BJ (cell line): ENCODE results near the gene YPEL4. TPM values are rescaled to one million over a fixed set of nuclear protein-coding genes. Genes with fewer than 3 reads are reported as not detected.
A peak's percentile ranks its signal among the peaks of the same experiment; 100 is the strongest.
"Not testable (repeated sequence)": the region's sequence is repeated elsewhere in the genome, so short reads cannot be mapped to it uniquely, and the experiment has no call there.

ENCODE experiments used
- CTCF ChIA-PET: fragments of 350-600 bp; formaldehyde crosslinking; extraction: SDS; loops from one replicate; lab custom pipeline; 2021; ENCODE audit warnings: antibody characterized with exemption, inconsistent platforms; lab: Yijun Ruan, JAX
- POLR2A ChIA-PET: fragments of 300-600 bp; sonication (Branson Sonifier 250); formaldehyde crosslinking; extraction: SDS; loops from one replicate; lab custom pipeline; 2021; ENCODE audit warnings: antibody characterized with exemption; lab: Charles Lee
- DNase-seq: peaks from one replicate; pipeline ENCODE4 v3.0.0-alpha.2; 2011; ENCODE audit warnings: low read depth
- H3K27me3 ChIP-seq: 2 replicates; pipeline ENCODE4 v1.6.0; 2011; ENCODE audit warnings: low read length; ENCODE audit not compliant: control insufficient read depth, insufficient read depth
- H3K36me3 ChIP-seq: 2 replicates; pipeline ENCODE4 v1.5.1; 2011; ENCODE audit warnings: low read length; ENCODE audit not compliant: control insufficient read depth, insufficient read depth
- H3K4me3 ChIP-seq: 2 replicates; pipeline ENCODE4 v1.5.1; 2011; ENCODE audit warnings: low read depth, mild to moderate bottlenecking, control low read depth, low read length
- CTCF ChIP-seq: IDR thresholded peaks from 2 replicates; pipeline ENCODE4 v1.5.1; 2011; ENCODE audit warnings: low read depth, mild to moderate bottlenecking, control low read depth, inconsistent platforms, low read length, moderate library complexity; ENCODE audit not compliant: insufficient read depth
- polyA minus RNA-seq: library from RNA; depleted of rRNA, polyadenylated mRNA; stranded (reverse); fragments of >200 nt; gene quantifications from 2 replicates; pipeline ENCODE4 v1.2.3, GENCODE V29; 2011; rRNA and poly(A)+ RNA removed
- polyA plus RNA-seq: library from polyadenylated mRNA; depleted of rRNA; stranded (reverse); fragments of >200 nt; gene quantifications from 2 replicates; pipeline ENCODE4 v1.2.3, GENCODE V29; 2011; rRNA removed

The YPEL4 gene, protein sequence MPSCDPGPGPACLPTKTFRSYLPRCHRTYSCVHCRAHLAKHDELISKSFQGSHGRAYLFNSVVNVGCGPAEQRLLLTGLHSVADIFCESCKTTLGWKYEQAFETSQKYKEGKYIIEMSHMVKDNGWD
- 0.26 TPM in 2 replicates for polyA plus RNA-seq
- polyA minus RNA-seq: 0.28 and 0.31 TPM in 2 replicates

DNA sequence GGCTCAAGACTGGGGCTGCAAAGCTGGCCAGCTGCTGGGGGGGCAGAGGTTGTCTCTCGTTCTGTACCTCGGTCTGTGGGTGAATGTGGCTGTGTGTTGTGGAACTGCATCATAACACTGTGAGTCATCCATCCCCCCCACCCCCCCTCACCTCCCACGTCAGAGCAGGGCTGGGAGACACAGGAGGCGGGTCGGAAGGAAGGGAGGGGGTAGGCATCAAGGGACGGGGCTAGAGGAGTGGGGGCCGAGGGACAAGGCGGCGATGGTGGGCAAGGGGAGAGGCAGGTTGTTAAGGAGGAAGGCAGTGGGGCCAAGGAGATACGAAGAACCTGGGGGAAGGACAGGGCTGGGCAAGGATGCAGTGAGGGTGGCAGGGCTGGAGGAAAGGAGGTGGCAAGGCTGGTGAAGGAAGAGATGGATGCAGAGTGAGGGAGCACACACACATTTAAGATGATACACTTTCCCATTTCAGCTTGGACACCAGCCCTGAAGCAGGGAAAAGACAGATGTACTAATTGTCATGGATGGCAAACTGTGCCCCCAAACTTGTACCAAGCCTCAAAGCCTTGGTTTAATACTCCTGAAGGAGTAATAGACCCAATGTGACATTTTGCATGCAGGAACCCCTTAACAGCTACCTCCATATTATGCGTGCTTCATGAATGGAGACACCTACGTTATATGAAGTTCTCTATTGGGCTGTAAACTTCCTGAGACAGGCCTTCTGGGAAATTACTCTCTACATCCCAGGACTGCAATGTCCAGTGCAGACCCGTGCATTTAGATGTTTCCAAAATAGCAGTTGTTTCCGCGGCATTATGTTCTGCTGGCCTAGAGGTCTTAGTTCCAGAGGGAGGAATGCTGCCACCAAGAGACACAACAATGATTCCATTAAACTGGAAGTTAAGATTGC lies at the start of gene YPEL4:
YPEL4 (minus strand) TSS at position 87 of the 913 bp plus-strand sequence. CDS start 2,805 bp downstream, outside the sequence.
- TF ChIP-seq CTCF: no peak
- ChIA-PET CTCF (interaction anchor here (2.1 to 2.8 kb wide), 2 partner anchors 82 to 157 kb away, joined by 9 to 12 read pairs; partner anchors contain the start of gene UBE2L6), POLR2A (interaction anchor here (0.6 kb wide), 1 partner anchor 315 kb away, joined by 3 read pairs; the partner anchor contains the start of gene SSRP1)
- peak within 1 kb of the TSS; percentile 41 for H3K4me3 ChIP-seq
- DNase-seq: no peak
- H3K36me3 ChIP-seq: no peaks in the 10 kb centered on the region
- H3K27me3 ChIP-seq: no peaks in the 10 kb centered on the region; the same call in 1 of the 2 replicates

DNA sequence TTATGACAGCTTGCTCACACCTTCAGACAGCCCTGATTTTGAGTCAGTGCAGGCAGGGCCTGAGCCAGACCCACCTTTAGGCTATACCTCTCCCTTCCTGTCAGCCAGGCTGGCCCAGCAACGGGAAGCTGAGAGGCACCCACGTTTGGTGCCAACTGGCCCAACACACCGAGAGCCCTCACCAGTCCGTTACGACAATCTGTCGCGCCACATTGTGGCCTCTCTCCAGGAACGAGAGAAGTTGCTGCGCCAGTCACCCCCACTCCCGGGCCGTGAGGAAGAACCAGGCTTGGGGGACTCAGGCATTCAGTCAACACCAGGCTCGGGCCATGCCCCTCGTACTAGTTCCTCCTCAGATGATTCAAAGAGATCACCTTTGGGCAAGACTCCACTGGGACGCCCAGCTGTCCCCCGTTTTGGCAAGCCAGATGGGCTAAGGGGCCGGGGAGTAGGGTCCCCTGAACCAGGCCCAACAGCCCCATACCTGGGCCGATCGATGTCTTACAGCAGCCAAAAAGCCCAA lies 49.2 kb upstream of the YPEL4 start:
- Histone ChIP-seq H3K36me3 (peaks cover 25% of the 10 kb centered on the region), H3K27me3 (no peaks in the 10 kb centered on the region), H3K4me3 (no peak overlapping the region)
- ChIA-PET POLR2A (no interaction called here), CTCF (interaction anchor here (0.9 to 1.5 kb wide), 3 partner anchors 11 to 102 kb away, joined by 3 to 4 read pairs (median 3); no protein-coding TSS in a partner anchor)
- no peak for DNase-seq
- no peak for TF ChIP-seq CTCF

GRCh38 chr11:57690474-57690873 lies 40.8 kb upstream of the YPEL4 start:
- CTCF ChIA-PET: interaction anchor here (0.6 to 0.7 kb wide), 2 partner anchors 79 to 247 kb away, joined by 3 read pairs; no protein-coding TSS in a partner anchor
- H3K4me3 ChIP-seq, H3K27me3 ChIP-seq, DNase-seq, POLR2A ChIA-PET: not testable (repeated sequence)
- H3K36me3 ChIP-seq: peaks cover 19% of the 10 kb centered on the region

GRCh38 chr11:57681168-57681567 lies 31.5 kb upstream of the YPEL4 start:
- ChIA-PET POLR2A (no interaction called here), CTCF (interaction anchor here (0.6 kb wide), 1 partner anchor 224 kb away, joined by 3 read pairs; no protein-coding TSS in a partner anchor)
- TF ChIP-seq CTCF: no peak
- H3K27me3 ChIP-seq: no peaks in the 10 kb centered on the region
- peaks cover 7% of the 10 kb centered on the region for H3K36me3 ChIP-seq
- DNase-seq: no peak
- H3K4me3 ChIP-seq: no peak overlapping the region

GRCh38 chr11:57680552-57680874 lies 30.8 kb upstream of the YPEL4 start:
- ChIA-PET POLR2A (no interaction called here), CTCF (interaction anchor here (0.6 kb wide), 1 partner anchor 224 kb away, joined by 3 read pairs; no protein-coding TSS in a partner anchor)

More at GRCh38 chr11:57680552-57680874, 30.8 kb upstream of the YPEL4 start:
- H3K27me3 ChIP-seq: no peaks in the 10 kb centered on the region
- no peak for TF ChIP-seq CTCF
- no peak overlapping the region for H3K4me3 ChIP-seq
- no peak for DNase-seq
- peaks cover 7% of the 10 kb centered on the region for H3K36me3 ChIP-seq
